Measurements from ENCODE around the gene THRB. TPM values are rescaled to one million over a fixed set of nuclear protein-coding genes. Genes with fewer than 3 reads are reported as not detected.
A peak's percentile ranks its signal among the peaks of the same experiment; 100 is the strongest.

THRB gene
- total and polyA plus RNA-seq, 11 donors: 4.8 to 28.5 (median 21.0) TPM

DNA sequence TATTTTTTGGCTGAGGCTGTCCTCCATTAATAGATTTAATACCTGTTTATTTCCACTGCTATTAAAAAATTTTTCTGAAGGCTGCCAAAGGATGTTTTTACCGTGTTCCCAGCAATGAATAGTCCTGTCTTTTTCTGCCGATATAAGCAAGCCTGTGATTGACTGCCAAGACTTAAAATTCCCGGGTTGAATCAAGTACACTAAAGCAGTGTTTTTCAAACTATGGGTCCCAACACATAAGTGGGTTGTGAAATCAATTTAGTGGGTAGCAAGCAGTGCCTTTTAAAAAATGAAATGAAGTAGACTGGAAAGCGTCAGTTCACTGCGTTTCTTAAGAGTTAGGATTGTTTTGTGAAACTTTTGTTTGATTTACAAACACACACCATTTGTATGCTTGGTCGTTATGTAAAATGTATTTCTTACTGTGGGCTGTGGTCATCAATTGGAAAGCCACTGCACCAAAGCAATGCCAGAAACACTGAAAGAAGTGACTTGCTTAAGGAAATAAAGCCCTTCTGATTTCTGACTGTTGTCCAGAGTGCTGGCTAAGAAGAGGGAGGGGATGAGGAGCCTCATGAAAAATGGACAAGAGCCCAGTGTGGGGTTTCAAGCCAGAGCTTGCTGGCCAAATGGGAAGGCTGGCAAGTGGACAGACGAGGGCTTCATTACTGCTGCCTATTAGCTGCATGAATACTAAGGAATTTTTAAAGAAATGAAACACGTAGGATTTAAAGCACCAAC lies 206.0 kb downstream of the THRB start:
- Histone ChIP-seq H3K36me3 (no peaks in the 10 kb centered on the region), H3K4me3 (no peak overlapping the region), H3K4me1 (peaks cover 0 to 28% (median 16%) of the 10 kb centered on the region in 12 donors), H3K9me3 (peaks cover 0 to 4% (median 0%) of the 10 kb centered on the region in 12 donors), H3K27me3 (no peaks in the 10 kb centered on the region), H3K27ac (peak overlapping the region in 2 of 12 donors; percentile 1 to 59)
- intact Hi-C loops (cut with DNase I): no loop called here
- peak; percentile 56 to 67 (median 60) for ATAC-seq
- WGBS, 4 donors: 48 to 65% (median 53%) methylated on average over 8 of the region's 8 CpGs
- TF ChIP-seq POLR2A (IDR thresholded peaks at IDR 0.05): no peak
- TF ChIP-seq, protein P1, sequence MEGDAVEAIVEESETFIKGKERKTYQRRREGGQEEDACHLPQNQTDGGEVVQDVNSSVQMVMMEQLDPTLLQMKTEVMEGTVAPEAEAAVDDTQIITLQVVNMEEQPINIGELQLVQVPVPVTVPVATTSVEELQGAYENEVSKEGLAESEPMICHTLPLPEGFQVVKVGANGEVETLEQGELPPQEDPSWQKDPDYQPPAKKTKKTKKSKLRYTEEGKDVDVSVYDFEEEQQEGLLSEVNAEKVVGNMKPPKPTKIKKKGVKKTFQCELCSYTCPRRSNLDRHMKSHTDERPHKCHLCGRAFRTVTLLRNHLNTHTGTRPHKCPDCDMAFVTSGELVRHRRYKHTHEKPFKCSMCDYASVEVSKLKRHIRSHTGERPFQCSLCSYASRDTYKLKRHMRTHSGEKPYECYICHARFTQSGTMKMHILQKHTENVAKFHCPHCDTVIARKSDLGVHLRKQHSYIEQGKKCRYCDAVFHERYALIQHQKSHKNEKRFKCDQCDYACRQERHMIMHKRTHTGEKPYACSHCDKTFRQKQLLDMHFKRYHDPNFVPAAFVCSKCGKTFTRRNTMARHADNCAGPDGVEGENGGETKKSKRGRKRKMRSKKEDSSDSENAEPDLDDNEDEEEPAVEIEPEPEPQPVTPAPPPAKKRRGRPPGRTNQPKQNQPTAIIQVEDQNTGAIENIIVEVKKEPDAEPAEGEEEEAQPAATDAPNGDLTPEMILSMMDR (IDR thresholded peaks at IDR 0.05): no peak
- peak in 3 of 5 donors; percentile 16 to 54 (median 45) for DNase-seq

DNA sequence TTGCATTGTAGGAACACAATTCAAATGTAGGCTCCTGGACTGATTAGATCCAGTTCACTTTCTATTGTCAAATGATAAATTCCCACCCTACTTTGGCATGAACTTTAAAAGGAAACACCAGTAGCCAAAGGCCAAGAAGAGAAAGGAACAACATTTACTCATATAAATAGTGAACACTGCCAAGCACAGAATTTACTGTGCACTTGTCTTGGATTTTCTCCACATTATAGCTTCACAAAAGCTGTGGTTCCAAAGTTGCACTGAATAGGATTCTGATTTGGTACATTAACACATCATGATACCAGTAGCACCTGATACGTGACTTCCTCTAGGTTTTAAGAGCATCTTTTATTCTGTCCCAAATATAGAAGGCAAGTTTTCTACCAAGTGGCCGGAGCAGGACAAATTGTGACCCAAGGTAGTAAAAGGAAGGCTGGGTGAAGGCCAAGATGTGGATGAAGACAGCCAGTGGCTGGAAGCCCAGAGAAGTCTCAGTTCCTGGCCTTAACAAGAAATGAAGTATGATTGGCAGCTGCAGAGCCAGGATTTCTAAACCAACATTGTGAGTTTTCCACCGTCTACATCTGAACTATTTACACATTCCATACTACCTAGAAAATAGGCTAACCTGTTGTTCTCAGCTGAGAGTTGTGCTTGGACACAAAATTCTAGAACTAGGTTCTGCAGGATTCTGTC lies 206.7 kb downstream of the THRB start:
- H3K27ac ChIP-seq: peak overlapping the region in 2 of 12 donors; percentile 1 to 59
- DNase-seq (peak in 2 of 5 donors; percentile 30 to 33), ATAC-seq (peak; percentile 36 to 71 (median 62))
- no peak overlapping the region for H3K4me3 ChIP-seq
- WGBS, 4 donors: 19 to 48% (median 24%) methylated on average over 3 of the region's 3 CpGs
- H3K36me3 ChIP-seq: no peaks in the 10 kb centered on the region
- H3K9me3 ChIP-seq: peaks cover 0 to 2% (median 0%) of the 10 kb centered on the region in 12 donors
- TF ChIP-seq, protein P1 (IDR thresholded peaks at IDR 0.05): no peak
- no peak for TF ChIP-seq POLR2A (IDR thresholded peaks at IDR 0.05)
- intact Hi-C loops (cut with DNase I): no loop called here
- no peaks in the 10 kb centered on the region for H3K27me3 ChIP-seq
- H3K4me1 ChIP-seq: peaks cover 0 to 28% (median 16%) of the 10 kb centered on the region in 12 donors

DNA sequence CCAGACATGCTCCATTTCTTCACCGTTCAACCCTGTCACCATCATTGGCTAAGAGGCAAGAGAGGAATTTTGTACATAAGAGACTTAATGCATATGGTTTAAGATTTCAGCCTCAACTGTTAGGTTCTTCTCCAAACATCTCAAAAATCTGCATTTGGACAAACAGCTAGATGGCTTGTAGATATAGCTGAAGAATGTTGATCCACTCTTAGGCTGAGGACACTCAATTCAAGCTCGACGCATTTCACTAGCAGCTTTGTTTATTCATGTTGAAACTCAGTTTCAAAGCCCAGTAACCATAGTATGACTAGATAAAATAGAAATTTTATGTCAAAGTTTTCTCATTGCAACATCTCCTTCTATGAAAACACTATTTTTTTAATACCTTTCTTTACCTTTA lies 208.2 kb downstream of the THRB start:
- intact Hi-C loops (cut with DNase I): no loop called here
- Histone ChIP-seq H3K4me1 (peaks cover 0 to 28% (median 16%) of the 10 kb centered on the region in 12 donors), H3K27ac (peak overlapping the region in 1 of 12 donors; percentile 35), H3K4me3 (no peak overlapping the region), H3K27me3 (no peaks in the 10 kb centered on the region), H3K36me3 (no peaks in the 10 kb centered on the region), H3K9me3 (peaks cover 0 to 2% (median 0%) of the 10 kb centered on the region in 12 donors)
- no peak for DNase-seq
- TF ChIP-seq, protein P1 (IDR thresholded peaks at IDR 0.05): no peak
- no peak for TF ChIP-seq POLR2A (IDR thresholded peaks at IDR 0.05)
- ATAC-seq: no peak
- WGBS, 4 donors: 94 to 99% (median 94%) methylated on average over 3 of the region's 3 CpGs

DNA sequence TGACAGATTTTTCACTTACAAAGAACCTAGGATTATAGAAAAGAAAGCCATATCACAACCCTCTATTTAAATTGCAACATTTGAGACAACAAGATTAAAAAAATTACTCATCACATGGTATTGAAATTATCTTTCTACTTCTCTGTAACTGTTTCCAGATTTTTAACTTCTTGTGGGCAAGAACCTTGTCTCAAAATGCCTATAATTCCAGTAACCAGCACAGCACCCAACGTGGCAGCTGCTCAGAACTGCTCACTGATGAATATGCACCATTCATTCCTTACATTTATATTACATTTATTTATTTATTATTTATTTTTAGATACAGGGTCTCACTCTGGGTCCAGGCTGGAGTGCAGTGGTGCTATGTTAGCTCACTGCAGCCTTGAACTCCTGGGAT lies 216.1 kb downstream of the THRB start:
- ATAC-seq: no peak
- WGBS, 4 donors: 63 to 84% (median 79%) methylated on average over 1 of the region's 1 CpG

More for the DNA sequence above, 216.1 kb downstream of the THRB start:
- H3K9me3 ChIP-seq: no peaks in the 10 kb centered on the region
- no peaks in the 10 kb centered on the region for H3K36me3 ChIP-seq
- no peak overlapping the region for H3K4me3 ChIP-seq
- TF ChIP-seq POLR2A (IDR thresholded peaks at IDR 0.05): no peak
- TF ChIP-seq, protein P1 (IDR thresholded peaks at IDR 0.05): no peak
- intact Hi-C loops (cut with DNase I): no loop called here
- no peak overlapping the region for H3K27ac ChIP-seq
- no peaks in the 10 kb centered on the region for H3K4me1 ChIP-seq
- no peaks in the 10 kb centered on the region for H3K27me3 ChIP-seq
- DNase-seq: no peak

All from heart left ventricle (tissue), 16 donors.